WTC11 (cell line): Measurements from ENCODE around the gene VDAC1. TPM values are rescaled to one million over a fixed set of nuclear protein-coding genes. Genes with fewer than 3 reads are reported as not detected.
A peak's percentile ranks its signal among the peaks of the same experiment; 100 is the strongest.

Source experiments
- ATAC-seq: fragments of 200-7000 bp; cut with Tn5 transposase; 2 replicates; pipeline ENCODE4 v1.10.0; 2021; ENCODE audit warnings: mild to moderate bottlenecking, moderate library complexity
- CTCF ChIA-PET: fragments of 300-600 bp; sonication (Branson Sonifier 250); formaldehyde crosslinking; loops from one replicate; lab custom pipeline; 2021; ENCODE audit warnings: antibody characterized with exemption; lab: Charles Lee
- POLR2A ChIA-PET: fragments of 350-600 bp; sonication (Branson Sonifier 250); formaldehyde crosslinking; loops from one replicate; lab custom pipeline; 2021; ENCODE audit warnings: antibody characterized with exemption; lab: Charles Lee
- DNase-seq: peaks from one replicate; pipeline ENCODE4 v3.0.0; 2021; ENCODE audit warnings: low spot score
- H3K27ac Mint-ChIP-seq: 2 replicates; pipeline ENCODE4 v1.8.0; 2021; ENCODE audit warnings: mixed read lengths
- H3K27me3 Mint-ChIP-seq: 2 replicates; pipeline ENCODE4 v1.8.0; 2021; ENCODE audit warnings: low read depth, mild to moderate bottlenecking, moderate library complexity, mixed read lengths
- H3K36me3 Mint-ChIP-seq: 2 replicates; pipeline ENCODE4 v1.8.0; 2021; ENCODE audit warnings: mixed read lengths
- H3K4me1 Mint-ChIP-seq: 2 replicates; pipeline ENCODE4 v1.8.0; 2022; ENCODE audit warnings: mixed read lengths
- H3K4me3 Mint-ChIP-seq: 2 replicates; pipeline ENCODE4 v1.8.0; 2021; ENCODE audit warnings: mild to moderate bottlenecking, moderate library complexity, mixed read lengths
- H3K9me3 Mint-ChIP-seq: 2 replicates; pipeline ENCODE4 v1.8.0; 2021; ENCODE audit warnings: mixed read lengths
- AR ChIP-seq: fragments of 250-450 bp; sonication (Bioruptor Pico); IDR thresholded peaks from 2 replicates; pipeline ENCODE4 v1.9.0; 2021; ENCODE audit warnings: mild to moderate bottlenecking
- CBFB ChIP-seq: sonication (generic); formaldehyde crosslinking; IDR thresholded peaks from 2 replicates; pipeline ENCODE4 v1.8.1; 2022; ENCODE audit warnings: mild to moderate bottlenecking, low read depth, missing genetic modification reagents
- CTCF ChIP-seq: fragments of 200-600 bp; IDR thresholded peaks from 2 replicates; pipeline ENCODE4 v1.8.0; 2022; ENCODE audit warnings: antibody characterized with exemption
- ETV6 ChIP-seq: sonication (generic); formaldehyde crosslinking; IDR thresholded peaks from 2 replicates; pipeline ENCODE4 v1.8.1; 2022; ENCODE audit warnings: mild to moderate bottlenecking, missing genetic modification reagents
- FOXP4 ChIP-seq: sonication (generic); formaldehyde crosslinking; IDR thresholded peaks from 2 replicates; pipeline ENCODE4 v1.8.0; 2022; ENCODE audit warnings: mild to moderate bottlenecking, missing genetic modification reagents
- GABPB1 ChIP-seq: sonication (generic); formaldehyde crosslinking; IDR thresholded peaks from 2 replicates; pipeline ENCODE4 v1.8.1; 2023; ENCODE audit warnings: mild to moderate bottlenecking, missing genetic modification reagents
- MXD4 ChIP-seq: fragments of 250-450 bp; sonication (Bioruptor Pico); IDR thresholded peaks from 2 replicates; pipeline ENCODE4 v1.8.0; 2021; ENCODE audit warnings: mild to moderate bottlenecking, moderate library complexity, borderline replicate concordance
- NFYB ChIP-seq: sonication (generic); formaldehyde crosslinking; conservative IDR thresholded peaks from 2 replicates; pipeline ENCODE4 v1.8.0; 2022; ENCODE audit warnings: low read depth, missing genetic modification reagents
- NR2C2 ChIP-seq: sonication (generic); formaldehyde crosslinking; IDR thresholded peaks from 2 replicates; pipeline ENCODE4 v1.8.0; 2022; ENCODE audit warnings: mild to moderate bottlenecking, missing genetic modification reagents
- RORB ChIP-seq: fragments of 250-450 bp; sonication (Bioruptor Pico); IDR thresholded peaks from 2 replicates; pipeline ENCODE4 v1.9.0; 2021; ENCODE audit warnings: mild to moderate bottlenecking
- SOX15 ChIP-seq: fragments of 250-450 bp; sonication (Bioruptor Pico); IDR thresholded peaks from 2 replicates; pipeline ENCODE4 v1.9.0; 2021; ENCODE audit warnings: mild to moderate bottlenecking
- USF2 ChIP-seq: sonication (generic); formaldehyde crosslinking; IDR thresholded peaks from 2 replicates; pipeline ENCODE4 v1.8.1; 2023; ENCODE audit warnings: mild to moderate bottlenecking, missing genetic modification reagents, moderate library complexity
- ZNF317 ChIP-seq: sonication (generic); formaldehyde crosslinking; IDR thresholded peaks from 2 replicates; pipeline ENCODE4 v1.8.1; 2023; ENCODE audit warnings: low read depth, mild to moderate bottlenecking, moderate library complexity, missing genetic modification reagents, borderline replicate concordance
- ZNF423 ChIP-seq: fragments of 250-450 bp; sonication (Bioruptor Pico); IDR thresholded peaks from 2 replicates; pipeline ENCODE4 v2.1.2; 2022; ENCODE audit warnings: mild to moderate bottlenecking, moderate library complexity
- ZNF671 ChIP-seq: fragments of 250-450 bp; sonication (Bioruptor Pico); IDR thresholded peaks from 2 replicates; pipeline ENCODE4 v1.8.0; 2021; ENCODE audit warnings: mild to moderate bottlenecking
- total RNA-seq: library from RNA; stranded (reverse); gene quantifications from 3 replicates; pipeline ENCODE4 v1.2.3, GENCODE V29; 2021
- TF ChIP-seq, protein P1 (sequence below): sonication (generic); formaldehyde crosslinking; IDR thresholded peaks from 2 replicates; pipeline ENCODE4 v1.8.0; 2023; ENCODE audit warnings: missing genetic modification reagents, mild to moderate bottlenecking, borderline replicate concordance
- TF ChIP-seq, protein P2 (sequence below): sonication (generic); formaldehyde crosslinking; IDR thresholded peaks from 2 replicates; pipeline ENCODE4 v1.8.0; 2023; ENCODE audit warnings: mild to moderate bottlenecking, missing genetic modification reagents

Gene VDAC1
- total RNA-seq, 1 experiment from 2014 or later = 274 TPM

- H3K27ac Mint-ChIP-seq = no peak overlapping the region
- CTCF ChIA-PET = interaction anchor here (0.6 to 3.3 kb wide), 4 partner anchors 7 to 100 kb away, joined by 3 to 14 read pairs (median 6); no protein-coding TSS in a partner anchor
- H3K27me3 Mint-ChIP-seq = peaks cover 49% of the 10 kb centered on the region
- POLR2A ChIA-PET = no interaction called here
- H3K36me3 Mint-ChIP-seq = no peaks in the 10 kb centered on the region
- TF ChIP-seq MXD4 (CRISPR knock-in tag) (no peak), FOXP4 (CRISPR knock-in tag) (peak; percentile 15; the same call in 1 of the 2 replicates), RORB (CRISPR knock-in tag) (no peak), GABPB1 (CRISPR knock-in tag) (peak; percentile 28; the same call in 1 of the 2 replicates), USF2 (CRISPR knock-in tag) (no peak), ZNF423 (CRISPR knock-in tag) (peak; percentile 99), ETV6 (CRISPR knock-in tag) (peak; percentile 37; the same call in 1 of the 2 replicates)
- ATAC-seq (peak; percentile 38), DNase-seq (no peak)
- H3K9me3 Mint-ChIP-seq = no peaks in the 10 kb centered on the region
- H3K4me1 Mint-ChIP-seq = peaks cover 30% of the 10 kb centered on the region
- no peak overlapping the region for H3K4me3 Mint-ChIP-seq
These were observed 42.3 kb upstream of the VDAC1 start for GRCh38 chr5:134046801-134047686.

DNA sequence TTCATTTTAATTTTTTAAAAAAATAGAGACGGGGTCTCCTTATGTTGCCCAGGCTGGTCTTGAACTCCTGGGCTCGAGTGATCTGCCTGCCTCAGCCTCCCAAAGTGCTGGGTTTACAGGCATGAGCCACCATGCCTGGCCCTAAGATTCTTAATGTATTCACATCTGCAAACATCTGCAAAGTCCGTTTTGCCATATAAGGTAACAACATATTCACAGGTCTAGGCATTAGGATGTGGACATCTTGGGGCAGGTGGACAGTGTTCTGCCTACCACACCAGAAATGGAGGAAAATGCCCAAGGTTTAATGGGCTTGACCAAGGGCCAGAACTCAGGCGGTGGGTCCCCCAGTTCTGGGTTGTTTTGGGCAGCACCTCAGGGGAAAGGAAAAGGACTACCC is 41.6 kb upstream of the VDAC1 start:
- ATAC-seq (no peak), DNase-seq (no peak)
- CTCF ChIA-PET = interaction anchor here (1.6 to 2.5 kb wide), 2 partner anchors 12 to 94 kb away, joined by 3 to 10 read pairs; no protein-coding TSS in a partner anchor
- H3K4me1 Mint-ChIP-seq = peaks cover 23% of the 10 kb centered on the region
- no peaks in the 10 kb centered on the region for H3K9me3 Mint-ChIP-seq
- H3K27ac Mint-ChIP-seq = no peak overlapping the region
- no peaks in the 10 kb centered on the region for H3K36me3 Mint-ChIP-seq
- H3K27me3 Mint-ChIP-seq = peaks cover 44% of the 10 kb centered on the region
- POLR2A ChIA-PET = no interaction called here
- no peak overlapping the region for H3K4me3 Mint-ChIP-seq
- TF ChIP-seq NR2C2 (CRISPR knock-in tag) (no peak), AR (CRISPR knock-in tag) (no peak), NFYB (no peak), ZNF671 (CRISPR knock-in tag) (no peak), CTCF (no peak), CBFB (CRISPR knock-in tag) (no peak), SOX15 (CRISPR knock-in tag) (no peak), ZNF317 (CRISPR knock-in tag) (no peak)
- TF ChIP-seq, protein P1, sequence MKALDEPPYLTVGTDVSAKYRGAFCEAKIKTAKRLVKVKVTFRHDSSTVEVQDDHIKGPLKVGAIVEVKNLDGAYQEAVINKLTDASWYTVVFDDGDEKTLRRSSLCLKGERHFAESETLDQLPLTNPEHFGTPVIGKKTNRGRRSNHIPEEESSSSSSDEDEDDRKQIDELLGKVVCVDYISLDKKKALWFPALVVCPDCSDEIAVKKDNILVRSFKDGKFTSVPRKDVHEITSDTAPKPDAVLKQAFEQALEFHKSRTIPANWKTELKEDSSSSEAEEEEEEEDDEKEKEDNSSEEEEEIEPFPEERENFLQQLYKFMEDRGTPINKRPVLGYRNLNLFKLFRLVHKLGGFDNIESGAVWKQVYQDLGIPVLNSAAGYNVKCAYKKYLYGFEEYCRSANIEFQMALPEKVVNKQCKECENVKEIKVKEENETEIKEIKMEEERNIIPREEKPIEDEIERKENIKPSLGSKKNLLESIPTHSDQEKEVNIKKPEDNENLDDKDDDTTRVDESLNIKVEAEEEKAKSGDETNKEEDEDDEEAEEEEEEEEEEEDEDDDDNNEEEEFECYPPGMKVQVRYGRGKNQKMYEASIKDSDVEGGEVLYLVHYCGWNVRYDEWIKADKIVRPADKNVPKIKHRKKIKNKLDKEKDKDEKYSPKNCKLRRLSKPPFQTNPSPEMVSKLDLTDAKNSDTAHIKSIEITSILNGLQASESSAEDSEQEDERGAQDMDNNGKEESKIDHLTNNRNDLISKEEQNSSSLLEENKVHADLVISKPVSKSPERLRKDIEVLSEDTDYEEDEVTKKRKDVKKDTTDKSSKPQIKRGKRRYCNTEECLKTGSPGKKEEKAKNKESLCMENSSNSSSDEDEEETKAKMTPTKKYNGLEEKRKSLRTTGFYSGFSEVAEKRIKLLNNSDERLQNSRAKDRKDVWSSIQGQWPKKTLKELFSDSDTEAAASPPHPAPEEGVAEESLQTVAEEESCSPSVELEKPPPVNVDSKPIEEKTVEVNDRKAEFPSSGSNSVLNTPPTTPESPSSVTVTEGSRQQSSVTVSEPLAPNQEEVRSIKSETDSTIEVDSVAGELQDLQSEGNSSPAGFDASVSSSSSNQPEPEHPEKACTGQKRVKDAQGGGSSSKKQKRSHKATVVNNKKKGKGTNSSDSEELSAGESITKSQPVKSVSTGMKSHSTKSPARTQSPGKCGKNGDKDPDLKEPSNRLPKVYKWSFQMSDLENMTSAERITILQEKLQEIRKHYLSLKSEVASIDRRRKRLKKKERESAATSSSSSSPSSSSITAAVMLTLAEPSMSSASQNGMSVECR (CRISPR knock-in tag) = no peak
- TF ChIP-seq, protein P2, sequence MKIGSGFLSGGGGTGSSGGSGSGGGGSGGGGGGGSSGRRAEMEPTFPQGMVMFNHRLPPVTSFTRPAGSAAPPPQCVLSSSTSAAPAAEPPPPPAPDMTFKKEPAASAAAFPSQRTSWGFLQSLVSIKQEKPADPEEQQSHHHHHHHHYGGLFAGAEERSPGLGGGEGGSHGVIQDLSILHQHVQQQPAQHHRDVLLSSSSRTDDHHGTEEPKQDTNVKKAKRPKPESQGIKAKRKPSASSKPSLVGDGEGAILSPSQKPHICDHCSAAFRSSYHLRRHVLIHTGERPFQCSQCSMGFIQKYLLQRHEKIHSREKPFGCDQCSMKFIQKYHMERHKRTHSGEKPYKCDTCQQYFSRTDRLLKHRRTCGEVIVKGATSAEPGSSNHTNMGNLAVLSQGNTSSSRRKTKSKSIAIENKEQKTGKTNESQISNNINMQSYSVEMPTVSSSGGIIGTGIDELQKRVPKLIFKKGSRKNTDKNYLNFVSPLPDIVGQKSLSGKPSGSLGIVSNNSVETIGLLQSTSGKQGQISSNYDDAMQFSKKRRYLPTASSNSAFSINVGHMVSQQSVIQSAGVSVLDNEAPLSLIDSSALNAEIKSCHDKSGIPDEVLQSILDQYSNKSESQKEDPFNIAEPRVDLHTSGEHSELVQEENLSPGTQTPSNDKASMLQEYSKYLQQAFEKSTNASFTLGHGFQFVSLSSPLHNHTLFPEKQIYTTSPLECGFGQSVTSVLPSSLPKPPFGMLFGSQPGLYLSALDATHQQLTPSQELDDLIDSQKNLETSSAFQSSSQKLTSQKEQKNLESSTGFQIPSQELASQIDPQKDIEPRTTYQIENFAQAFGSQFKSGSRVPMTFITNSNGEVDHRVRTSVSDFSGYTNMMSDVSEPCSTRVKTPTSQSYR (CRISPR knock-in tag) = no peak
